IMR-90 (cell line): Measurements from ENCODE around the gene ANO2.

ENCODE experiments used
- CTCF ChIP-seq: conservative IDR thresholded peaks from 2 replicates; pipeline ENCODE4 v1.5.1; 2012; ENCODE audit warnings: mild to moderate bottlenecking, low read depth, low read length, improper control_type of control experiment
- POLR2A ChIP-seq: IDR thresholded peaks from 2 replicates; pipeline ENCODE4 v1.6.1; 2012; ENCODE audit warnings: mild to moderate bottlenecking, low read depth, low read length

DNA sequence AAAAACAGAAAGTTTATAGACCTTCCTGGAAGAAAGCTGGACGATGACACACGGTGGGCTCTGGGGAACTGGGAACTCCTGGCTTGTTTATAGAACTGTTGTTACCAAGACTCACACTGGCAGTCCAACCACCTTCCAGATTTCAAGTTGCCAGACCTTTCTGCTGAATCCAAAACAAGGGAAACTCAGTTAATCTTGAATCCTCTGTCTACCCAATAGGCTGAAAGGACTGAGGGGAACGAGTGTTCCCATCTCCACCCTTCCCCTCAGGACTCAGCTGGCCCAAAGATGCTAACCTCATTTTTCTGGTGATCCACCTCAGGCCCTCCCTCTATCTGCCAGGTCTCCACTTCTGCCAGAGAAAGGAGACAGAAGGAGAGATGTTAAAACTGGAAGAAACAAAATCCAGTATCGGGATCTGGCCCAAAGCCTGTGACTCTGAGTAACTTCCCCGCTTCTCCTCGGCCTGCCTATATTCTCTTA is 231.4 kb downstream of the ANO2 start:
- TF ChIP-seq CTCF (no peak), POLR2A (no peak)
